GM10266 (cell line): ENCODE measurements around the gene FAAP100.

ENCODE experiments used
- DNase-seq: peaks from one replicate; pipeline ENCODE4 v3.0.0; 2012; ENCODE audit errors: extremely low spot score
- CTCF ChIP-seq: IDR thresholded peaks from 2 replicates; pipeline ENCODE4 v1.5.1; 2012; ENCODE audit warnings: mild to moderate bottlenecking, low read depth; ENCODE audit not compliant: control insufficient read depth, insufficient read depth; ENCODE audit errors: missing control alignments

Gene FAAP100

DNA sequence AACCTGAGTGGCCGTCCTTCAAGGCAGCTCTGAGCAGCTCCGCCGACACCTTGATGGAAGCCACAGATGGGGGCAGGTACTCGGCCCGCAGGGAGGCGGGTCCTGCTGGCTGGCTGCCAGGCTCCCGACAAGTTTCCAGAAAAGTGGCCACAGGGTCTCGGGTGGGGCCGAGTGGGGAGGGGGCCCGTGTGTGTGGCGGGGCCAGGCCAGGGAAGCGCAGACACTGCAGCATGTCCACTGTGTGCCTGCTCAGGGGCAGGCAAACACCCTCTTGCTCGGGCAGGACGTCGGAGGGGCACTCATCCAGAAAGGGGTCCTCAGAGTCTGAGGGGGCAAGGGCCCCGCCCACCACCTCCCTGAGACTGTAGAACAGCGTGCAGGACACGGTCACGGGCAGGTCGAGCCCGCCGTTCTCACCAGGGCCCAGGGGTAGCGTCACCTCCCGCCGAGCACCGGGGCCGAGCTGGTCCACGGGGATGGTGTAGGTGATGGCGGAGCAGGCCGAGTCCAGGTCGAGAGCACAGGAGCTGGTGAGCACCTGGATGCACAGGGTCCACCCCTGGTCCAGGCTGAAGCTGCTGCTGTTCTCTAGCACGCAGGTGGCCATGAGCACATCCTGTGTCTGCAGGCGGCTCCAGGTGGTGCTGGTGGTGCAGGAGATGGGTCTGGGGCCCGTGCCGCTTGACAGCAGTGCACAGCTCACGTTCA lies 5.1 kb downstream of the FAAP100 start:
- DNase-seq, result no peak
- TF ChIP-seq CTCF, result no peak

- no peak for DNase-seq
Measured at GRCh38 chr17:81545160-81545949, 6.8 kb downstream of the FAAP100 start.

GRCh38 chr17:81544281-81544974 lies 7.7 kb downstream of the FAAP100 start:
- no peak for DNase-seq

More at GRCh38 chr17:81545160-81545949, 6.8 kb downstream of the FAAP100 start:
- no peak for TF ChIP-seq CTCF

GRCh38 chr17:81543756-81544155 lies 8.4 kb downstream of the FAAP100 start:
- no peak for TF ChIP-seq CTCF
- DNase-seq, result no peak

More at GRCh38 chr17:81544281-81544974, 7.7 kb downstream of the FAAP100 start:
- no peak for TF ChIP-seq CTCF

DNA sequence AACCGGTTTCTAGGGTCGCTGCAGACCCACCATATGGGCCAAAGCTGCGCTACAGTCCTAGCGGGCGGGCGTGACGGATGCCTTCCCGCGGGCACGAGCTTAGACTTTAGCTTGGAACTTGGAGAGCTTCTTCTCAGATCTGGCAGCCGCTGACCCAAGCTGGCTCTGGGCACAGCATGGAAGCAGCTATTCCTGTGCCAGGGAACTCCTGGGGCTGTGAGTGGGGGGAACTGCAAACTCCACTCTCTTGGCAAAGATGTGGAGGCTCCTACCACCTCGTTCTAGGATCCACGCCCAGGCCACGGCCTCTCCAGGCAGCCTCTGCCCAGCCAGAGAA lies 8.8 kb downstream of the FAAP100 start:
- no peak for TF ChIP-seq CTCF

DNA sequence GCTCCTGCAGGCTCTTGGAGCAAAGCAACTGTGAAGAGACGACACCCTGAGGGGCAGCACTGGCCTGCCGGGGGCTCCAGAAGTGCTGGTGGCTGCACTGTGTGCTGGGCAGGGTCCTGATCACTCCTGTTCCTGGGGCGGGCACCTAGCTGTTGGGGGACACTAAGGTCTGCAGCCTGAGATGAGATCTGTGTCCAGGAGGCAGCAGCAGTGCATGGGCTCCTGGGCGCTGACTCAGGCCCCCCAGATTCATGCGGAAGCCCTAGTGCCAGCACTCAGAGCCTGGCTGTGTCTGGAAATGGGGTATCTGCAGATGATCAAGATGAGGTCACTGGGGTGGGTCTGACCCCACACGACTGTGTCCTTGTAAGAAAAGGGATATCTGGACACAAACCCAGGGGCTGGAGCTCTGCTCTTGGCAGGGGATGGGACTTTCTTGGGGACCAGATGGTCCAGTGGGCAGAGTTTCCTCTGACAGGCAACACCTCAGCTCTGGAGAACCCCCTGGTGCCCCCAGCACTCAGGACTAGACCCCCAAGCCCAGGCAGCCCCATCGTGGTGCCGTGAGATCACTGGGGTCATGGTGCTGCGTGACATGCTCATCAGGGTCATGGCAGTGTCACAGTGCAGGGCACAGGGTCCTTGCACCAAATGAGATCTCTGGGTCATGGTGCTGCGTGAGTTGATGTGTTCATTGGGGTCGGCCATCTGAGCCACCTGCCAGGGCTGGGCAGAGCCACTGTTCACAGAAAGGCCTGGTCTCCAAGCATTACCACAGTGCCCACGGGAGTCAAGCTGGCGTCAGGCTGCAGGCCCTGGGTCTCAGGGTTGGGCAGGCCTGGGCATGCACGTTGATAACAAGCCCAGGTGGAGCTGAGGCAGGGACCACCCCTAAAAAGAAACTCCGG lies 9.5 kb downstream of the FAAP100 start:
- no peak for TF ChIP-seq CTCF
- DNase-seq, result no peak

More for the DNA sequence above, 8.8 kb downstream of the FAAP100 start:
- DNase-seq, result no peak
